ENCODE measurements around the gene KDM5C. TPM values are rescaled to one million over a fixed set of nuclear protein-coding genes. Genes with fewer than 3 reads are reported as not detected.

The KDM5C gene
- total RNA-seq, 1 donor, result 323 TPM

GRCh38 chrX:53256446-53257041 is 31.5 kb upstream of the KDM5C start:
- Histone ChIP-seq H3K4me1 (ENCODE audit: insufficient read depth, low read length) (peaks cover under 1% of the 10 kb centered on the region), H3K4me3 (ENCODE audit: low read length) (no peak overlapping the region), H3K27me3 (ENCODE audit: insufficient read depth, low read length) (no peaks in the 10 kb centered on the region), H3K9me3 (ENCODE audit: low read depth, low read length) (no peaks in the 10 kb centered on the region)

- no peak overlapping the region for H3K4me3 ChIP-seq (ENCODE audit: low read length)
- no peaks in the 10 kb centered on the region for H3K9me3 ChIP-seq (ENCODE audit: low read depth, low read length)
- H3K27me3 ChIP-seq (ENCODE audit: insufficient read depth, low read length), result no peaks in the 10 kb centered on the region
- no peaks in the 10 kb centered on the region for H3K4me1 ChIP-seq (ENCODE audit: insufficient read depth, low read length)
Observed at GRCh38 chrX:53255738-53256191, 30.8 kb upstream of the KDM5C start.

GRCh38 chrX:53254570-53255461 is 29.8 kb upstream of the KDM5C start:
- H3K4me1 ChIP-seq (ENCODE audit: insufficient read depth, low read length), result no peaks in the 10 kb centered on the region
- no peaks in the 10 kb centered on the region for H3K9me3 ChIP-seq (ENCODE audit: low read depth, low read length)
- no peaks in the 10 kb centered on the region for H3K27me3 ChIP-seq (ENCODE audit: insufficient read depth, low read length)
- no peak overlapping the region for H3K4me3 ChIP-seq (ENCODE audit: low read length)

- Histone ChIP-seq H3K9me3 (ENCODE audit: low read depth, low read length) (no peaks in the 10 kb centered on the region), H3K4me1 (ENCODE audit: insufficient read depth, low read length) (no peaks in the 10 kb centered on the region), H3K4me3 (ENCODE audit: low read length) (no peak overlapping the region), H3K27me3 (ENCODE audit: insufficient read depth, low read length) (no peaks in the 10 kb centered on the region)
Observed at GRCh38 chrX:53253293-53254020, 28.4 kb upstream of the KDM5C start.

- Histone ChIP-seq H3K9me3 (ENCODE audit: low read depth, low read length) (no peaks in the 10 kb centered on the region), H3K27me3 (ENCODE audit: insufficient read depth, low read length) (no peaks in the 10 kb centered on the region), H3K4me1 (ENCODE audit: insufficient read depth, low read length) (no peaks in the 10 kb centered on the region), H3K4me3 (ENCODE audit: low read length) (no peak overlapping the region)
Observed at GRCh38 chrX:53251307-53251706, 26.3 kb upstream of the KDM5C start.

DNA sequence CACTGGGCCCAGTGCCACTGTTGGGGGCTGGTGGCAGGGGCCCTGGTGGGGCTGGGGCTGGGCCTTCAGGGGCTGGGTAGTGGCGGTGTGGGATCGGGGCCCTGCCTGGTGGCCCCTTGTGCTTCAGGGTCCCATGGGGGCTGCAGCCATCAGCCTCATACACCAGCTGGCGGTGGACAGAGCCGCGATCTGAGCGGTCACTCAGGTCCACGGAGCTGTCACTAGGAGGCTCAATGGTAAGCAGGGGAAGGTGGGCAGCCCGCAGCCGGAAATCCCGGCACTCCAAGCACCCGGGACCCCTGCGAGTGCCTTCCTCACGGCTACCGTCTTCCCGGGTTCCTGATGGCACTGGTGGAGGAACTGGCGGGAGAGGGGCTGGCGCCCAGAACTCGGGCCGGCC is 25.5 kb upstream of the KDM5C start:
- no peaks in the 10 kb centered on the region for H3K4me1 ChIP-seq (ENCODE audit: insufficient read depth, low read length)
- no peaks in the 10 kb centered on the region for H3K9me3 ChIP-seq (ENCODE audit: low read depth, low read length)
- H3K4me3 ChIP-seq (ENCODE audit: low read length), result no peak overlapping the region
- H3K27me3 ChIP-seq (ENCODE audit: insufficient read depth, low read length), result no peaks in the 10 kb centered on the region

DNA sequence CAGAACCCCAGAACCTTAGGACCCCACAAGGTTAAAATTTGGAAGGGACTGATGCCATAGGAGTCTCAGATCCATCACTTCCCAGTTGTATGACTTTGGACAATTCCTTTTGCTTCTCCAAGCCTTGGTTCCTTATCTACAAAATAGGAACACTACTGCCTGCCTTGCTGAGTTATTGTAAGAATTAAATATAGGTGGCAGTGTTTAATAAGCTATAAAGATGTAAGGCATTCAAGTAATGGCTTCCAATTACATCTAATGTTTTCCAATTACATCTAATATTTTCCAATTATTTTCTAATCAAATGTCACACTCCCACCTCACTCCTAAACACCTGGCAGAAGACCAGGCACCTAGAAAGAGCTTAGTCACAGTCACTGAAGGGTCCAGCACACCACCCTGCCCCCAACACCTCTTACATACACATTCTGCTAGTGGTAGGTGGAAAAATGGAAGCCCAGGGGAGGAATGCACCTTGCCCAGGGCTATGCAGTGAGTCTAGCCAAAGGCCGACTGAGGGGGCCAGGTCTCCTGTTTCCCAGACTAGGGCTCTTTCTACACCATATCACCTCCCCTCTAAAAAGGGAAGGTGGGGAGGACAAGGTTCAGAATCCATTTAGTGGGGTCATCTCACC is 24.5 kb upstream of the KDM5C start:
- H3K9me3 ChIP-seq (ENCODE audit: low read depth, low read length), result no peaks in the 10 kb centered on the region
- no peaks in the 10 kb centered on the region for H3K27me3 ChIP-seq (ENCODE audit: insufficient read depth, low read length)
- H3K4me1 ChIP-seq (ENCODE audit: insufficient read depth, low read length), result no peaks in the 10 kb centered on the region
- H3K4me3 ChIP-seq (ENCODE audit: low read length), result no peak overlapping the region

- Histone ChIP-seq H3K4me1 (ENCODE audit: insufficient read depth, low read length) (no peaks in the 10 kb centered on the region), H3K9me3 (ENCODE audit: low read depth, low read length) (no peaks in the 10 kb centered on the region), H3K4me3 (ENCODE audit: low read length) (no peak overlapping the region), H3K27me3 (ENCODE audit: insufficient read depth, low read length) (no peaks in the 10 kb centered on the region)
Observed at GRCh38 chrX:53247928-53248327, 22.9 kb upstream of the KDM5C start.

DNA sequence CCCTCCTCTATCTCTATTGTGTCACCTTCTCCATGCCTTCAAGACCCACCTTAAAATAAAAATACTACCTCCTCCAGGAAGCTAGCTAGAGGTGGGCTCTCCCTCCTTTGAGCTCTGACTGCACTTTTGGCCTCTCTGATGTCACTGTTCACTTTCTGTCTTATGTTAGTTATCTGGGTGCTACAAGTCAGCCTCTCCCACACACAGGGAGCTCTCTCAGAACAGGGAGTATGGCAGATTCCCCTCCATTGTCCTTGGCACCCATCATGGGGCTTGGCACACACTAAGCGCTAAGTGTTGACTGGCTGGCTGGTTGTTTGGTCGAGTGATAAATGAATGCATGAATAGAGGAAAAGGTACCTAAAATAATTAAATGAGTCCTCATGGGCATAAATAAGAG is 21.2 kb upstream of the KDM5C start:
- H3K4me1 ChIP-seq (ENCODE audit: insufficient read depth, low read length), result no peaks in the 10 kb centered on the region
- no peaks in the 10 kb centered on the region for H3K27me3 ChIP-seq (ENCODE audit: insufficient read depth, low read length)
- H3K4me3 ChIP-seq (ENCODE audit: low read length), result no peak overlapping the region
- H3K9me3 ChIP-seq (ENCODE audit: low read depth, low read length), result no peaks in the 10 kb centered on the region

- Histone ChIP-seq H3K9me3 (ENCODE audit: low read depth, low read length) (no peaks in the 10 kb centered on the region), H3K27me3 (ENCODE audit: insufficient read depth, low read length) (no peaks in the 10 kb centered on the region), H3K4me1 (ENCODE audit: insufficient read depth, low read length) (no peaks in the 10 kb centered on the region), H3K4me3 (ENCODE audit: low read length) (no peak overlapping the region)
Observed at GRCh38 chrX:53244610-53245009, 19.6 kb upstream of the KDM5C start.

DNA sequence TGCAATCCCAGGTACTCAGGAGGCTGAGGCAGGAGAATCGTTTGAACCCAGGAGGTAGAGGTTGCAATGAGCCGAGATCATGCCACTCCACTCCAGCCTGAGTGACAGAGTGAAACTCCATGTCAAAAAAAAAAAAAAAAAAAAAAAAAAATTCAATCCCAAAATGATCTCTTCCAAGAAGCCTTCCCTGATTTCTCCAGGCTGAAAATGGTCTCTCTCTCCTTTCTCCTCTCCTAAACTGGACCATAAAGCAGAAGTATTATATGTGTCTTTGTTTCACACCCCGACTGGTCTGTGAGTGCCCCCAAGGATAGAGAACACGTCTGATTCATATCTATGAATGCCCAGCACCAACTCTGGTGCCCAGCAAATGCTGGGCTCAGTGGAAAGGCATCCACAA is 17.3 kb upstream of the KDM5C start:
- no peaks in the 10 kb centered on the region for H3K4me1 ChIP-seq (ENCODE audit: insufficient read depth, low read length)
- no peaks in the 10 kb centered on the region for H3K27me3 ChIP-seq (ENCODE audit: insufficient read depth, low read length)
- no peak overlapping the region for H3K4me3 ChIP-seq (ENCODE audit: low read length)
- no peaks in the 10 kb centered on the region for H3K9me3 ChIP-seq (ENCODE audit: low read depth, low read length)

- Histone ChIP-seq H3K27me3 (ENCODE audit: insufficient read depth, low read length) (no peaks in the 10 kb centered on the region), H3K9me3 (ENCODE audit: low read depth, low read length) (no peaks in the 10 kb centered on the region), H3K4me1 (ENCODE audit: insufficient read depth, low read length) (no peaks in the 10 kb centered on the region), H3K4me3 (ENCODE audit: low read length) (no peak overlapping the region)
Observed at GRCh38 chrX:53241558-53241957, 16.6 kb upstream of the KDM5C start.

DNA sequence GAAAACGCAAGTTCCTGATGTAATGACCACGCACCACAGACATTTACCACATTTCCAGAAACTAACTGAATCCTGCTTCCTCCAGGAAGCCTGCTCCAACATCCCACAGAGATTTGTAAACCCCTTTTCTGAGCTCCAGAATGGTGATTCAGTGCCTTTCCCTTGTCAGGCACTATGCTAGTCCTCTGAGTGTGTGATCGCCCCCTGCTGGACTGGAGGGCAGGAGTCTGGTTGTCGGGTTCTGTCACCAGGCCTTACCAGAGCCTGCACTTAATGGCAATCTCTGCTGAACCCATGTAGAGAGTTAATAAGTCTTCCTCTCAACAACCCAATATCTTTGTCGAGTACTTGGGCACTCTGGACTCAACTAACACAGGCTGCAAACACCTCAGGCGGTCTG is 14.5 kb upstream of the KDM5C start:
- no peaks in the 10 kb centered on the region for H3K4me1 ChIP-seq (ENCODE audit: insufficient read depth, low read length)
- H3K27me3 ChIP-seq (ENCODE audit: insufficient read depth, low read length), result no peaks in the 10 kb centered on the region
- no peaks in the 10 kb centered on the region for H3K9me3 ChIP-seq (ENCODE audit: low read depth, low read length)
- no peak overlapping the region for H3K4me3 ChIP-seq (ENCODE audit: low read length)

GRCh38 chrX:53237056-53237455 is 12.0 kb upstream of the KDM5C start:
- no peaks in the 10 kb centered on the region for H3K9me3 ChIP-seq (ENCODE audit: low read depth, low read length)
- H3K27me3 ChIP-seq (ENCODE audit: insufficient read depth, low read length), result no peaks in the 10 kb centered on the region
- H3K4me3 ChIP-seq (ENCODE audit: low read length), result no peak overlapping the region
- no peaks in the 10 kb centered on the region for H3K4me1 ChIP-seq (ENCODE audit: insufficient read depth, low read length)
